Neural cell (in vitro differentiated cells): Measurements from ENCODE around the gene ZCCHC14.

Experiments used
- EZH2 ChIP-seq: fragments of 200-600, 300-800 bp; shearing (Covaris generic), sonication (generic); IDR thresholded peaks from 2 replicates; pipeline ENCODE4 v1.6.1; 2014; ENCODE audit warnings: antibody characterized with exemption, low read length, borderline replicate concordance, mild to moderate bottlenecking; ENCODE audit not compliant: insufficient read depth, poor library complexity, severe bottlenecking
- POLR2AphosphoS5 ChIP-seq: IDR thresholded peaks from 2 replicates; pipeline ENCODE4 v1.6.1; 2012
- RAD21 ChIP-seq: fragments of 450-650 bp; conservative IDR thresholded peaks from 2 replicates; pipeline ENCODE4 v1.6.1; 2014; ENCODE audit warnings: antibody characterized with exemption, mild to moderate bottlenecking, moderate library complexity
- TF ChIP-seq, protein P1 (sequence below): fragments of 450-650 bp; IDR thresholded peaks from 2 replicates; pipeline ENCODE4 v1.5.1; 2014; ENCODE audit warnings: antibody characterized with exemption, mild to moderate bottlenecking, moderate library complexity; ENCODE audit not compliant: poor library complexity, severe bottlenecking

DNA sequence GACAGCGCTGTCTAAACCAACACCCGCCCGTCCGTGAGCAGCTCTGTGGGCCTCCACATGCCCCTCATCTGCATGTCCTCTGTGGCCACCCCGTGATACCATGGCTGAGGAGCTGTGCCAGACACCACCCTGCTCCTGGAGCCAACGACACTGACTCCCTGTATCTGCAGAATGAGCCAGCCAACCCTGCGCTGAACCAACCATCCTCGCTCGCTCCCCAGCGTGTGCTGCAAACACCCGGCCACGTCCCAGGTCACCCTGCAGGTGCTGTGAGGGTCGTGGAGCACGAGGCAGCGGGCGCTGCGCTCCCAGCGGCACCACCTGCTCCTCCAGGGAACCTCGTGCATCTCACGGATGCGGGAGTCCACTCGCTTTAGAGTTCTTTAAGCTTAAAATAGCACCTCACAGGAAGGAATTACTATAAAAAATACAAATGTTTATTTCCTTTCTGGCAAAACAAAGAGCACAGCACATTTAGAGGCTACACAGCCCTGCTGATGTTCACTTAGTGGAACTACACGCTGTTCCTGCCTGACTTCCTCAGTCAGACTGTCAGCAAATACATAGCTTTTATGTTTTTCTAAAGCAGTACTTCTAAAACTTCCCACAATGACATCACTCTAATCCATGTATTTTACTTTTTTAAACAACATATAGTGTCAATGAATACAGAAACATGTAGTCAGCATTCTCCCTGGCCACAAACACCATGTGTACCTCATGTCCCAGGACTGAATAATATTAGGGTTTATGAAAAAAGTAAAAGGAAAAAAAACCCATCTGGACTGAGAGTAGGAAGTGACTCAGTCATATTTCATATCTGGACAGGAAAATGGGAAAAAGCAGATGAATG is 57.2 kb downstream of the ZCCHC14 start:
- no peak for TF ChIP-seq POLR2AphosphoS5
- TF ChIP-seq RAD21: no peak
- TF ChIP-seq EZH2: no peak
- TF ChIP-seq, protein P1, sequence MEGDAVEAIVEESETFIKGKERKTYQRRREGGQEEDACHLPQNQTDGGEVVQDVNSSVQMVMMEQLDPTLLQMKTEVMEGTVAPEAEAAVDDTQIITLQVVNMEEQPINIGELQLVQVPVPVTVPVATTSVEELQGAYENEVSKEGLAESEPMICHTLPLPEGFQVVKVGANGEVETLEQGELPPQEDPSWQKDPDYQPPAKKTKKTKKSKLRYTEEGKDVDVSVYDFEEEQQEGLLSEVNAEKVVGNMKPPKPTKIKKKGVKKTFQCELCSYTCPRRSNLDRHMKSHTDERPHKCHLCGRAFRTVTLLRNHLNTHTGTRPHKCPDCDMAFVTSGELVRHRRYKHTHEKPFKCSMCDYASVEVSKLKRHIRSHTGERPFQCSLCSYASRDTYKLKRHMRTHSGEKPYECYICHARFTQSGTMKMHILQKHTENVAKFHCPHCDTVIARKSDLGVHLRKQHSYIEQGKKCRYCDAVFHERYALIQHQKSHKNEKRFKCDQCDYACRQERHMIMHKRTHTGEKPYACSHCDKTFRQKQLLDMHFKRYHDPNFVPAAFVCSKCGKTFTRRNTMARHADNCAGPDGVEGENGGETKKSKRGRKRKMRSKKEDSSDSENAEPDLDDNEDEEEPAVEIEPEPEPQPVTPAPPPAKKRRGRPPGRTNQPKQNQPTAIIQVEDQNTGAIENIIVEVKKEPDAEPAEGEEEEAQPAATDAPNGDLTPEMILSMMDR: no peak
